ENCODE measurements around the gene ABHD8.

The ABHD8 gene

DNA sequence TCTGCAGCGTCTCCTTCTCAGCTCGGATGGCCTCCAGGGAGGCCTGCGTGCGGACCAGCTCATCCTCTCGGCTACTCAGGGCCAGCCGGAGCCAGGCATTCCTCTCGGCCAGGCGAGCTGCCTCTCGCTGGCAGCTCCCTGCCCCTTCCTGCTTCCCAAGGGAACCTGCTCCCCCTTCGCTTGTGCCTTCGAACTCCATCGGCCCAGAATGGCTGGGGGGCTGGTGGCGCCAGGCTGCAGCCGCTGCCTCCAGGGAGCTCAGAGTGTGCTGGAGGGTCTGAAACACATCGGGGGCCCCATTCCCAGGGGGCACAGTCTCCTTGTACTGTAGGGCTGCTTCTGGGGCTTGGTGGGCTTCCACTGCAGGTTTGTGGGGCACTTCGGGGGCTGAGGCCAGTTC lies 40.7 kb downstream of the ABHD8 start:
- no peak for DNase-seq

GRCh38 chr19:17260842-17261325 lies 42.3 kb downstream of the ABHD8 start:
- DNase-seq = peak; percentile 91

DNA sequence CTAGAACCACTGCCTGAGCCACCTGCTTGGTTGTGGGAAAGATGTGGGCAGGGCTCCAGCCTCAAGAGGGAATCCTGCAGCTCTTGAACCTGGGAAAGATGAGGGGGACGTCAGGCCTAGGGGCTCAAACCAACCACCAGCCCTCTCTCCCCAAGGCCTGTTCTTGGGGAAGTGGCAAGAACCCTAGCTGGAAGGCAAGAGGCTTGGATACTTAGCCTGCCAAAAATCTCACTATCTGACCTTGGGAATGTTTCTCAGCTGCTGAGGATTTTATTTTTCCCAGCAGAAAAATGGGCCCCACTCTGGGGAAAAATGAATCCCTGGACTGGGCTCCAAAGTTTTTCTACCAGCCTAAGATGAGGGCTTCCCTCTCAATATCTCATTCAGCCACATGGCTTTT lies 43.3 kb downstream of the ABHD8 start:
- DNase-seq = no peak

DNA sequence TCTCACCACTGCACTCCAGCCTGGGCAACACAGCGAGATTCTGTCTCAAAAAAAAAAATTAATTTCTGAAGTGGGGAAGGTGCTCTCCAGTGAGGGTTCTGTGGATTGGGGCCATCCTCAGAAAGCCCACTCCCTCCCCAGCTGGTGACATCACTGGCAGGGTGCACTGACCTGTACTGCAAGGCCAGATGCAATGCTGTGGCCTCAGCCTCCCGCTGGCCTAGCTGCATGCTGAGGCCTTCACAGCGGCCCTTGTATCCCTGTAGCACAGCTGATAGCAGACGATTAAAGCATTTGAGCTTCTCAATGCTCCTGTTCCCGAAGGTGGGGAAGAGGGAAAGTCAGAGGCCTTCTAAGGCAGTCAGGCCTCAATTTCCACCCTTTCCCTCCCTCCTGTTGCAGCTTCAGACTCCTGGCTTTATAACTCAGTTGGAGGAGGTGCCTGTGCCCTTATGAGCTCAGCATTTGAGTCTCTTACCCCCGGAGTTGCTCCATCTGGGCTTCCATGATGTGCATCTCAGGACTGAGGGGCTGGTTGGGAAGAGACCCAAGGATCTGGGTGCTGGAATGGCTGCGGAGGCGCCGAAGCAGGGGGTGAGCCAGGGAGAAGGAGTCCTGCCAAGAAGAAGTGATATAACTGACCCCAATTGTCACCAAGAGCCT lies 44.0 kb downstream of the ABHD8 start:
- no peak for DNase-seq

GRCh38 chr19:17256130-17256529 lies 47.1 kb downstream of the ABHD8 start:
- DNase-seq = no peak

DNA sequence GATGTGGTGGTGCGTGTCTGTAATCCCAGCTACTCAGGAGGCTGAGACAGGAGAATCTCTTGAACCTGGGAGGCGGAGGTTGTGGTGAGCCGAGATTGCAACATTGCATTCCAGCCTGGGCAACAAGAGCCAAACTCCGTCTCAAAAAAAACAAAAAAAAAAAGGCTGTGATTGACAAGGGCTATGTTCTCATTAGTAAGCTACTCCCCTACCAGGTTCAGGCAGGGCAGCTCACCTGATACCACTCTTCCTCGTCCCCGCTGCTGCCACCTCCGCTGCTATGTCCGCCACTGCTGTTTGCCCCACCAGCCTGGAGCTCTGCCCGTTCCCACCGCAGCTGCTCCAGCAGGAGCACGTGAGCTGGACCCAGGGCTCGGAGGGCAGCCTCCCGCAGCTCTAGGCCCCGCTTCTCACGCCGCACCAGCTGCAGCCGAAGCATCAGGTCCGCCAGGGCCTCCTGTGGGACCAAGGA lies 48.0 kb downstream of the ABHD8 start:
- no peak for DNase-seq

DNA sequence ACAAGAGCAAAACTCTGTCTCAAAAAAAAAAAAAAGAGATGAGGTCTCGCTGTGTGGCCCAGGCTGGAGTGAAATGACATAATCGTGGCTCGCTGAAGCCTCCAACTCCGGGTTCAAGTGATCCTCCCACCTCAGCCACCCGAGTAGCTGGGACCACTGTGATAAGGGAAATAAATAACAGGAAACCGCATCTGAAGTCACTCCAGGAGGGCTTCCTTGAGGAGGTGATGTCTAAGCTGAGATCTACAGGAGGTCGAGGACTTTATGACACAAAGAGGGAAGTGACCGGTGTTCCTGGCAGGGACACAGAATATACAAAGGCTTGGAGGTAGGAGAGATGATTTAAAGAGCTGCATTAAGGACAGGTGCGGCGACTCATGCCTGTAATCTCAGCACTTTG lies 48.6 kb downstream of the ABHD8 start:
- no peak for DNase-seq

DNA sequence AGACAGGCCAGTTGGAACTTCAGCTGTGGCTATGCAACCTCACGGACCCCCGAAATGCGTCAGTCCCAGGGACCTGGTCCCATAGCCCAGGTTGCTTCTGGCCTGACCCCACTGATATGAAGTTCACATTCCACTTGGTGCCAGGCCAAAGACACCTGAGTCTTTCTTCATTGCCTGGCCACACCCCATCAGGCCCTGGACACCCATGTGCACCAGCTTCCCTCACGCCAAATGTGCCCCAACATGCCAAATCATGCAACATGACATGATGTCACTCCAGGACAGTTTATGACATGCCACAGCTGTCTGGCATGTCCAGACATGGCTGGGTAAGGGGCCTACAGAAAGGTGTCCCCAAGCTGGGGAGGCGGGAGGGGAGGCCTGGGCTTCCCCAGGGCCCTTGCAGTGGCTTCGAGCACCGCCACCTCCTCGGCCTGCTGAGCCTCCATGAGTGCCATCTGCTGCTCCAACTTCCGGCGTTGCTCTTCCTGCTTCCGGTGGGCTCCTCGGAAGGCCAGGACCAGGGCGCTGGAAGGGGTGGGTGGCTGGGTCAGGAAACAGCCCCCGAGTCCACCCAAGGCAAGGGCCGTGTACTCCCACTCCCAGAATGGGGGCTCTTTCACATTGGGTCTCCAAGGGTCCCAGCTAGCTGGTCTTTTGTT lies 53.2 kb downstream of the ABHD8 start:
- DNase-seq = no peak

DNA sequence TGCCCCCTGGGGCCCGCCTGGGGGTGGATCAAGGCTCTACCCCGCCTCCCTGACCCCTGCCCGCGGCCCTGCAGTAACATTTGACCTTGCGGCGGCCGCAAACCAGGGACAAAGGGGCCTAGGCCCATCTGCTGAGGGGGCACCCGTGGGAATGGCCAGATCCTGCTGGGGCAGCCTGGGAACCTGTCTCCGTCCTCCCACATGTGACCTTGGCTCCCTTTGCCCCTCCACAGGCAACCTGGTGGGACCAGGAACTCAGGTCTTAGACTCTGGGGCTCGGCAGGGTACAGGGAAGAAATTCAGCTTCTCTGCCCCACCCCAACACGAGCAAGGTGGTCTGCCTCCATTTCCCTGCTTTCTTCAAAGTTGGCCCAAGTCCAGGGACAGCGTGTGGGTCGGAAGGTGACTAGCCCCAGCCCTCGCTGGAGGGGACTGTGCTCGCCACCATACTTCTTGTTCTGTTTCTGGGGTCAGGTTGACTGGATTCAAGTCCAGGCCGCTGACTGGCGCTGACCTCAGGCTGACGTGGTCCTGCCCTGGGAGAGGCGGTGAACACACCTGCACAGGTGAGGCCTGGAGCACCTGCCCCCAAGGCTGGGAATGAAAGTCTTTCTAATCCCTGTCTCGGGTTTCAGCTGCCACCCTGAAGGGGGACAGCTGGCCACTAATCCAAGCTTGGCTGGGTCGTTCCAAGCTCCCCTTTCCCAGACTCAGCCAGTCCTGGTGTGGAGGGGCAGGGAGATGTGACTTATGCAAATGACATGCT lies 55.0 kb downstream of the ABHD8 start:
- DNase-seq = no peak

DNA sequence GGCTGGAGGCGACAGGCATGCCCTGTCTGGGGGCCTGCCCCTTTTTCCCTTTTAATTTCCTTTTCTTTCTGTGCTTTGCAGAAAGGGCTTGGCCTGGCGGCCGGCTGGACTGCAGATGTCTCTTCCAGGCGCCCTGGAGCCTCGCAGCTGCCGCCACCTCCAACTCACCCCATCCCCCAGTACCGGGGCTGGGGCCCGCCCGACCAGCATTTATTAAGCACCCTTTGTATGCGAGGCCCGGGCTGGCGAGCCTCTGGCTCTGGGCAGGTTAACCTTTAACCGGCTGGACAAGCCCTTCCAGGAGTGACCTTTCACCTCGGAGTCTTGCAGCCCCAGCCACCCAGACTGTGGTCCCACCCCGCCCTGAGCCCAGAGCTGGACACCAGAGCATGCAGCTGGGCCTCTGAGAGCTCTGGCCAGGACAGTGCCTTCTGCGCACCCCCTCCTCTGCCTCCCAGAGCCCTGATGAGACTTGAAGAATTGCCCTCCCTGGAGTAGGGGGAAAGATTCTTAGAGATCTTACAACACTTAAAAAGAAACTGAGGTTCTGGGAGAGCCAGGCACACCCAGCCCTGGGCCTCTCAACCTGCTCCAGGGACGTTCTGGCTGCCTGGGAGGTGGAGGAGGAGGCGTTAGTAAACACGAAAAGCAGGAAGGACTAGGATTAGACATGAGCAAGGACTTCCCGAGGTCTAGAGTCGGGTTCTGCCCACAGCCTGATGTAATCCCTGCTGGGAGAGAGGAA lies 56.4 kb downstream of the ABHD8 start:
- no peak for DNase-seq

DNA sequence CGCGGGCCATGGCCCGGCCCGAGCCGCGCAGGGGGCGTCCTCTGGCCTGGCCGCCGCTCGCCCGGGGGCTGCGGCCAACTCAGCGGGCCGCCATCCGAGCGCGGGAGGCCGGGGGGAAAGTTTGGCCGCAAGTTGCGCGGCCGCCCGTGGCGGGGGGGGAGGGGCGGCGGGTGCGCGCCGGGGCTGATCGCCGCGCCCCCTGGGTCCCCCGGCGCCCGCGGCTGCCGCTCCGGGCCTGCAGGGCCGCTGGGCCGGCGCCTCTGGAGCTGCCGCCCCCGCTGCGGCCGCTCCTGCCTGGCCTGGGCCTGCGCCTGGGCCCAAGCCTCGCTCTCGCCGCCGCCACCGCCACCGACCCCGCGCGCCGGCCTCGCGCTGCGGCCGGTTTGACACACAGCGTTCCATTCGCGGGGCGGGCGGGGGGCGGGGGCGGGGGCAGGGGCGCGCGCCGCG lies 57.7 kb downstream of the ABHD8 start, which contains the start of gene NR2F6:
TSS of gene NR2F6 (minus strand) at position 385 of the 450 bp plus-strand sequence. CDS start 699 bp downstream, outside the sequence.
- no peak for DNase-seq

DNA sequence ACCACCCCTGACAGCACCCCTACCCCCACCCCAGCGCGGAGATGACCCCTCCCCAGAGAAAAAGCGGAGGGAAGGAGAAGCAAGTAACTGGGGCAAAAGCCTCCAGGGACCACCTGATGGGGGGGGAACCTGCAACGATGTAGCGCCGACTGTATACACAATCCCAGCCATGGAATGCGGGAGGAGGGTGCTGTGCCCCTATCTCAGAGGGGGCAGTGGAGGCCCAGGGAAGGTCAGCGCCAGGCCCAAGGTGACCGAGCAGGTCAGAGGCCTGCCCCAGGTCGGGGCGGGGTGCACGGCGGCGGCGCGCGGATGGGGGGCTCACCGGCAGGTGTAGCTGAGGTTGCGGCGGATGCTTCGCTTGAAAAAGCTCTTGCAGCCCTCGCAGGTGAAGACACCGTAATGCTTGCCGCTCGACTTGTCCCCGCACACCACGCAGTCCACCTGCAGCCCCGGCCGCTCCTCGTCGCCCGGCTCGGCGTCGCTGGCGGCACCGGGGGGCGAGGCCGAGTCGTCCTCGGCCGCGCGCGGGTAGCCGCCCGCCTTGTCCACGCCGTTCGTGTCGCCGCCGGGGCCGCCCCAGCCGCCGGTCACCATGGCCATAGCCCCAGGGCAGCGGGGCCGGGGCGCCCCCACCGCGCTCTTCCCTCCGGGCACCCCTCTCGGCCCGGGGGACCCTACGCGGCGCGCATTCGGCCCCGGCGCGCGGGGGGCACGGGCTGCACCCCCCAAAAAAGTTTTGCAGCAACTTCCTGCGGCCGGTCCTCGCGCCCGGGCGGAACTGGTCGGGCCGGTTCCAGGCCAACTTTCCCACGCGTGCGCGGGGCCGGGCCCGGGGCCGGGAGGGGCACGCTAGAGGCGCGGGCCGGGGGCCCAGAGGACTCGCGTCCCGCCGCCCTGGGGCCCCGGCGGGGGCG lies 58.3 kb downstream of the ABHD8 start:
- DNase-seq = no peak

DNA sequence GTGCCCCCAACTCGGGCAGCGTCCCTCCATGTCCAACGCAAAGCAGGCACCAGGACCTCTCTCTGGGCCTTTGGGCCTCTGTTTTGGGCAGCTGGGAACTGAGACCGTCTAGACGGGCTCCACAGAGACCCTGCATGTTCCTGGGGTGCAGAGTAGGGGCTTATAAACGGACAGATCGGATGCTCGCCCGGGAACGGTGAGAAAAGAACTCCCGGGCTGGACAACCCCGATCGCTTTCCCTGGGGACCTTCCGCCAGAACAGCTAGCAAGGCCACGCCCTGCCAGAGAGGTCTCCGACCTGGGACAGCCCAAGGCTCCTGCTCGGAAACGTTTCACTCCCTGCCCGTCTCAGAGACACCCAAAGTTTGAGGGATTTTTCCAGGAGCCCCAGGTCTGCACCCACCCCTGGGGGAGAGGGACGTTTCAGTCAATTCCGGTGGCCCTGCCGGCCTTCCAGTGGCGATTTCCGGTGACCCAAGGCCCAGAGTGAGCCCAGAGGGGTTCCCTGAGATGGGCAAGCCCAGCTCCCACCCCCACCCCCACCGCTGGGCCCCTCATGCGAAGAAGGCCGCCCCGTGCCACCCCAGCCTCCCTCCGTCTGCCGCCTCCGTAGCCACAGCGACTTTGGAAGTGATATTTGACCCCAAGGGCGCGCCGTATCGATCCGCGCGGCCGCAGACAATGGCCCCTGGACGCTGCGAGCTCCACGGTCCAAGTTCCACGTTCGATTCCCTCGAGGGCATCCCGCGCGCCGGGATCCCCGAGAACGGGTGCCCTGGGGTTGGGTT lies 59.2 kb downstream of the ABHD8 start:
- no peak for DNase-seq

GRCh38 chr19:17243211-17243829 lies 59.9 kb downstream of the ABHD8 start:
- no peak for DNase-seq

- no peak for DNase-seq
These were observed 60.6 kb downstream of the ABHD8 start for GRCh38 chr19:17242431-17243208.

All from CD4-positive, alpha-beta T cell treated with Interleukin-12 subunit alpha and Interleukin-12 subunit beta, for 1 hour (primary cell).